Gastrocnemius medialis (tissue), 4 donors: ENCODE data around the gene CLMN.

ENCODE experiments used
- POLR2A ChIP-seq, 2 donors: fragments of 450-650 bp; IDR thresholded peaks; one replicate each; pipeline ENCODE4 v1.6.1; 2017; ENCODE audit warnings: antibody characterized with exemption in 2 of 2, mild to moderate bottlenecking in 2 of 2, moderate library complexity in 2 of 2
- TF ChIP-seq, protein P1 (sequence below), 5 experiments: fragments of 450-650 bp in 3 of 5; fragments of 200-600 bp in 2 of 5; sonication (generic) in 2 of 5; IDR thresholded peaks in 4 of 5; conservative IDR thresholded peaks in 1 of 5; 1 replicate in 4 of 5; 2 replicates in 1 of 5; pipeline ENCODE4 v1.5.1; 2016 to 2019; ENCODE audit warnings: antibody characterized with exemption in 5 of 5, mild to moderate bottlenecking in 3 of 5, moderate library complexity in 3 of 5

DNA sequence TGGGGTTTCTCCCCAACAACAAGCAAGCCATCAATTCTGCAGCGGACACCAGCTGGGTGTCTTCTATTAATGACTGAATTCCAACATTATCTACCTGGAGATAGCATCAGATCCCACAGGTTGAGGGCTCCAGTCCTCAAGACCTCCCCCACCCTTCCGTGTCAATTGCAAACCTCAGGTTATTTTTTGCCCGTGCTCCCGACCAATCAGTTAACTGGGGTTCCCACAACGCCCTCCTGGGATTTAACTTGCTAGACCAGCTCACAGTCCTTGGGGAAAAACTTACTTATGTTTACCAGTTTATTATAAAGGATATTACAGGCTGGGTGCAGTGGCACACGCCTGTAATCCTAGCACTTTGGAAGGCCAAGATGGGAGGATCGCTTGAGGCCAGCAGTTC, 172.1 kb downstream of the CLMN start:
- TF ChIP-seq, protein P1, sequence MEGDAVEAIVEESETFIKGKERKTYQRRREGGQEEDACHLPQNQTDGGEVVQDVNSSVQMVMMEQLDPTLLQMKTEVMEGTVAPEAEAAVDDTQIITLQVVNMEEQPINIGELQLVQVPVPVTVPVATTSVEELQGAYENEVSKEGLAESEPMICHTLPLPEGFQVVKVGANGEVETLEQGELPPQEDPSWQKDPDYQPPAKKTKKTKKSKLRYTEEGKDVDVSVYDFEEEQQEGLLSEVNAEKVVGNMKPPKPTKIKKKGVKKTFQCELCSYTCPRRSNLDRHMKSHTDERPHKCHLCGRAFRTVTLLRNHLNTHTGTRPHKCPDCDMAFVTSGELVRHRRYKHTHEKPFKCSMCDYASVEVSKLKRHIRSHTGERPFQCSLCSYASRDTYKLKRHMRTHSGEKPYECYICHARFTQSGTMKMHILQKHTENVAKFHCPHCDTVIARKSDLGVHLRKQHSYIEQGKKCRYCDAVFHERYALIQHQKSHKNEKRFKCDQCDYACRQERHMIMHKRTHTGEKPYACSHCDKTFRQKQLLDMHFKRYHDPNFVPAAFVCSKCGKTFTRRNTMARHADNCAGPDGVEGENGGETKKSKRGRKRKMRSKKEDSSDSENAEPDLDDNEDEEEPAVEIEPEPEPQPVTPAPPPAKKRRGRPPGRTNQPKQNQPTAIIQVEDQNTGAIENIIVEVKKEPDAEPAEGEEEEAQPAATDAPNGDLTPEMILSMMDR (IDR thresholded peaks at IDR 0.05 in 4 of 5, conservative IDR thresholded peaks at IDR 0.05 in 1 of 5), result no peak
- TF ChIP-seq POLR2A (IDR thresholded peaks at IDR 0.05), result no peak
